HG02840 (cell line): ENCODE measurements around the gene RGL1.
"Not testable (repeated sequence)": the region's sequence is repeated elsewhere in the genome, so short reads cannot be mapped to it uniquely, and the experiment has no call there.

ENCODE experiments used
- ATAC-seq: cut with Tn5 transposase; IDR thresholded peaks from one replicate; pipeline ENCODE4 v1.9.1; 2021; ENCODE audit warnings: mild to moderate bottlenecking, moderate library complexity, moderate number of reproducible peaks; ENCODE audit not compliant: unreplicated experiment, low FRiP score

RGL1 gene

GRCh38 chr1:183804916-183805841, at the start of gene RGL1:
Gene RGL1 (plus strand): TSS chr1:183805120. CDS start chr1:183805298, 178 bp downstream.
- ATAC-seq = peak; percentile 46

DNA sequence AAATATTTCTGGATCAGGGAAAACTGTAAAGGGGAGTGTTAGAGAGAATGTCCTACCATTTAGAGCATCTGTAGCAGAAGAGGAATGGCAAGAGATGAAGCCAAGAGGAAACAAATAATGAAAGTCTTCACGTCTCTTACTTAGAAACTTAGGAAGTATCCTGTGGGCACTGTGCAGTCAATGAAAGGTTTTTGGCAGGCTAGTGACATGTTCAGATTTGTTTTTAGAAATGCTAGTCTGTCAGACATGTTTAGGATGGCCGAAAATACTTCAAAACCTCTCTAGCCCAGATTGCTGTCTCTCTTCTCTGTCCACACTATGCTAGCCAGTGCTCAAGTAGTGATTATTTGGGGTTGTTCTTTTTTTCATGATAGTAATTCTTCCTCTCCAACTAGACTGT, 48.6 kb upstream of the RGL1 start:
- no peak for ATAC-seq

- ATAC-seq = no peak
These were observed 47.9 kb upstream of the RGL1 start for GRCh38 chr1:183757061-183757460.

DNA sequence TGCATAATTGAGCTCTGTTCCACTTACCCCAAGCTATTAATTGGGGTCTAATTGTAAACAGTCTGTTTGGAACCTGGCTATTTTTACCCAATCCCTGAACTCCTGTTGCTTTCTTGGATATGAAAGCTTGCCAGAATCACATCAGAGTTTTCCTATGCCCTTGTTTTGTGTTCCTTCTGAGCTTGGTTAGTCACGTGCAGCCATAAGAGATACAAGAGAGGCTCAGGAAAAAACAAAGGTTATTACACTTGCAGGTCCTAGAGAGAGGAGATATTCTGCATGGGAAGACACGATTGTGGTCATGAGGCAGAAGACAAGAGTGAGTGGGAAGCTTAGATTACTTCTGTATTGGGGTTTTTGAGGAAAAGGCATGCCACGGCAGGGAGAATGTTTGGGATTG, 46.0 kb upstream of the RGL1 start:
- no peak for ATAC-seq

DNA sequence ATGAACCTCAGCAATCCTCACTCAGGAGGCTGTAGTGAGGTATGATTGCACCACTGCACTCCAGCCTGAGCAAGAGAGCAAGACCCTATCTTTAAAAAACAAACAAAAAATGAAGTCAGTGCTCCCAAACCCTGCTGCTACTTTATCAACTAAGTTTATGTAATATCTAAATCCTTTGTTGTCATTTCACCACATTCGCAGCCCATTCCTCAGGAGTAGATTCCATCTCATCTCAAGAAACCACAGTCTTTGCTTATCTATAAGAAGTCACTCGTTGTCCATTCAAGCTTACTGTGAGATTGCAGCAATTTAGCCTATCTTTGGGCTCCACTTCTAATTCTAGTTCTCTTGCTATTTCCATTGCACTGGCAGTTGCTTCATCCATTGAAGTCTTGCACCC, 44.3 kb upstream of the RGL1 start:
- ATAC-seq = no peak

DNA sequence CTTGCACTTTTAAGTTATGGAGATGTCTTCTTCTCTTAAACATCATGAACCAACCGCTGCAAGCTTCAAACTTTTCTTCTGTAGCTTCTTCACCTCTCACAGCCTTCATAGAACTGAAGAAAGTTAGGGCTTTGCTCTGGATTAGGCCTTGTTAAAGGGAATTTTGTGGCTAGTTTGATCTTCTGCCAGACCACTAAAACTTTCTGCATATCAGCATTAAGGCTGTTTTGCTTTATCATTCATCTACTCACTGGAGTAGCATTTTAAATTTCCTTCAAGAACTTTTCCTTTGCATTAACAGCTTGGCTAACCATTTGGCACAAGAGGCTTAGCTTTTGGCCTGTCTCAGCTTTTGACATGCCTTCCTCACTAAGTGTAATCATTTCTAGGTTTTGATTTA, 43.0 kb upstream of the RGL1 start:
- no peak for ATAC-seq

DNA sequence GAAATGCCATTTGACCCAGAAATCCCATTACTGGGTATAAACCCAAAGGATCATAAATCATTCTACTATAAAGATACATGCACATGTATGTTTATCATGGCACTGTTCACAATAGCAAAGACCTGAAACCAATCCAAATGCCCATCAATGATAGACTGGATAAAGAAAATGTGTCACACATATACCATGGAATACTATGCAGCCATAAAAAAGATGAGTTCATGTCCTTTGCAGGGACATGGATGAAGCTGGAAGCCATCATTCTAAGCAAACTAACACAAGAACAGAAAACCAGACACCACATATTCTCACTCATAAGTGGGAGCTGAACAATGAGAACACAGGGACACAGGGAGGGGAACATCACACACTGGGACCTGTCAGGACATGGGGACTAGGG, 42.1 kb upstream of the RGL1 start:
- not testable (repeated sequence) for ATAC-seq

DNA sequence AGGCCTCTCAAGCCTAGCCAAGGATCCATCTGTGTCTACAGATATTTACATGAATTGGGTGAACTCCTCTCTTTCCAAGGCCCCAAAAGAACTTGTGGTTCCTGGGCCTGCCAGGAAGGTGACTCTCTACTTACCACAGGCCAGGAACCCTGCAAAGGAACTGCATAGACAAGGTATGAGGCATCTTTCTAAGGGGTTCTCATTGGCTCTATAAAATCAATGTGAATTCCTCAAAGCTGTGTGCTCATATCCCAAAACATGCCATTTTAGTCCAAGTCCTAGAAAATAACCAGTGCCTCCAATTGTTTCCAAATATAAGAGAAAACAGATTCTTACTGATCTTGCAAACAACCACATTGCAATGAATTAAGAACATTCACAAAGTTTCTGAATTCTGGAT, 39.9 kb upstream of the RGL1 start:
- ATAC-seq = no peak

DNA sequence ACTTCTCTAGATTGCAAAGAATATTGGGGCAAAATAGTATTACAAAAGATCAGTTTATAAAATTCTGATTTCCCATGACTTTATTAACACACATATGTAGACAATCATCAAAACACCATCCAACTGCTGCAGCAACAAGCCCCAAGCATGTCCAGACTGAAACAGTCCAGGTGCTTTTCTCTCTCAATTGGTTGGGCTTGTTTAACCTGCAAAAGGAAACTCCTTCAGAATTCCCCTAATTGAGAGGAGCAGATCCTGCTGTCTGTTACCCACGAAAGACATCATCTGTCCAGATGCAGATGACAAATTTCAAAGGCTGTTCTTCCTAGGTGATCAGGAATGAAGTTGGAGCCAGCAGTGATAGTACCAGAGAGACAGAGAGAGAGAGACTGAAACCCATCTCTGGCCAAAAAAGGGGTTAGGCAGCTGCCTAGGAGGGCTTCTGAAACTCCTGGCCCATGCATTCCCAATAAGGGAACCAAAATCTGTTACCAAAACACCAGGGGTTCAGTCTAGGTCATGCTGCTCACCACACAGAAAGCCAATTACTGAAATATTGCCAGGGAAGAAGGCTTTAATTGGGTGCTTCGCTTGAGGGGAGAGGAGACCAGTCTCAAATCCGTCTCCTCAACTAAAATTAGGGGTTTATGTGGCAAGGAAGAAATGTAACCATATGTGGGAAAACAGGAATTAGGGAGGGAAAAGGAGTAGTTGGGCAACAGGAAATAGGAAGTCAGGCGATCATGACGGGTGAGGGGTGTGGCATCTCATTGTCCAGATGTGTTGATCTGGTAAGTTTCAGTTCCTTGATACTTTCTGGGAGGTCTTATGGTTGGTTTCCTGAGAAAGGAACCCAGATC, 34.7 kb upstream of the RGL1 start:
- ATAC-seq = no peak

- no peak for ATAC-seq
These were observed 34.1 kb upstream of the RGL1 start for GRCh38 chr1:183770816-183771128.

DNA sequence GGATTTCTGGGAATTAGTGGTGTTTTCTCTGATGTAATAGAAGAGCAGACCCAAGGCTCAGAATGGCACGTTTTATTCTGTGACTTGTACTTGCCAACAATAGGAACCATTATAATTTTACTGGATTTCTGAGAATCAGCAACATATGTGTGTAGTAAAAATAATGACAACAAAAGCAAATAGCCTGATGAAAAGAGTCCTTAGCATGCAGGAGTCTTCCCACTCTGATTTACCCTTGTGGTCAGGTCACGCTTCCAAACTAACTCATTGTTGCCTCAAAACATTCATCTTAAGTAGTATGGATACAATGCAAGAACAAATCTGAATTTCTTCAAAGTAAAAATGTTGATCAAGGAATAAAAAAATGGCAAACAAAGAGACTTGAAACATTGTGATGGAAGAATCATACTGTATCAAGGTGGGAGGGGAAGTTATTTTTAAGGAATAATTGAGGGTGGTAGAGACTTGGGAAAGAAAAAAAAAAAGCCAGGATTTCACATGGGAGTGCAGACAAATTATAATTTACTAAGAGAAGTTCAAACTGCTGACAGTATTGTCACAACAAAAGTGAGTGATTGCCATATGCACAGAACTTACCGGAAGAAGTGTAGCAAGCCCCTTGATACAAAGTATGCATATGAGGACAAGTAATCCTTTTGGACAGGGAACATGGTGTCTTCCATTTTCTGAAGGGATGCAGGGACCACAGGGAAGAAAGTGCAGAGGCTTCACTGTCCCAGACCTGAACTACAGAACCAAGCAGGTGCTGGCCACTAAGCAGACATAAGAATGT, 31.2 kb upstream of the RGL1 start:
- no peak for ATAC-seq

DNA sequence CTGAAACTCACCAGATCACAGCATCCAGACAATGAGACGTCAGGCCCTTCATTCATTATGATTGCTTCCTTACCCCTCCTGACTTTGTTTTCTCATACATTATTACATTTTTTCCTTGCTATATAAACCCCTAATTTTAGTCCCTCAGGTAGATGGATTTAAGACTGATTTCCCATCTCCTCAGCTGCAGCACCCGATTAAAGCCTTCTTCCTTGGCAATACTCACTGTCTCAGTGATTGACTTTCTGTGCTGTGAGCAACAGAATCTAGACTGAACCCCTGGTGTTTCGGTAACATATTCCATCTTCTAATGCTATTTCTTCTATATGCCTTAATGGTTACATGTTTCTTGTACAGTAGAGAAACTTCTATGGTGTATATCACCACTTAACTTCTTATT, 30.0 kb upstream of the RGL1 start:
- no peak for ATAC-seq

DNA sequence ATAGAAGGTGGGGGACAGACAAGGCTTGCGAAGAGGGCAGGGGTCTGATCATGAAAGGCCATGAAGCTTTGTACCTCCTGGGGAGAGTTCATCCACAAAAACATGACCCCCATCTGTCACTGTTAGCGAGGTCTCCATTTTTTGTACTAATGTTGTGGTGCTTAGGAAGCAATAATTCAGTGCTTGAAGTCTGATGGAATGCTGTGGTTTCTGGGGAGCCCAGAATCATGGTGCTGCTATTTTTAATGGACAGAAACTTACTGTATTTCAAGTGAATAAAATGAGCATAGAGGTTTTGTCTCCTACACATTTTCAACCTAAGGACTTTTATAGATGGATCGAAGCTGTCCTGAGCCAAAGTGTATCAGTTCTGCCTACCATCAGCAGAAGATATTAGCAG, 28.2 kb upstream of the RGL1 start:
- ATAC-seq = no peak

- ATAC-seq = no peak
These were observed 27.6 kb upstream of the RGL1 start for GRCh38 chr1:183777328-183777727.

DNA sequence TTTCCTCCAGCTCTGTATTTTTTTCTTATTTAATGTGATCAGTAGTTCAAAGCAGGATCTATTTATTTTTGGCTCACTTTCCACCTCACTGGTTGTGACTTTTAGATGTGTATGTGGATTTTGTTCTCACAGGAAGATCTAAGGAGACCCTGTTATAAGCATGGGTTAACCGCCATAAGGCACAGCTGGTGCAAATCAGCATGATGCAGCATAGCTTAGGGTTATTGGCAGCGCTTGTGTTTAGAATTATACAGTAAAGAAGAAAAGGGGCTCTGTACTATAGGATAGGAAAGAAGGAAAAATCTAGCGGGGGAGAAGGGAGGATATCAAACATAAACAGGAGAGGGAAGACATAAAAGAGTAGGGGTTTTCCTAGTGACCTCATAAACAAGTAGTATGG, 26.9 kb upstream of the RGL1 start:
- no peak for ATAC-seq

- ATAC-seq = no peak
These were observed 26.1 kb upstream of the RGL1 start for GRCh38 chr1:183778568-183779433.

DNA sequence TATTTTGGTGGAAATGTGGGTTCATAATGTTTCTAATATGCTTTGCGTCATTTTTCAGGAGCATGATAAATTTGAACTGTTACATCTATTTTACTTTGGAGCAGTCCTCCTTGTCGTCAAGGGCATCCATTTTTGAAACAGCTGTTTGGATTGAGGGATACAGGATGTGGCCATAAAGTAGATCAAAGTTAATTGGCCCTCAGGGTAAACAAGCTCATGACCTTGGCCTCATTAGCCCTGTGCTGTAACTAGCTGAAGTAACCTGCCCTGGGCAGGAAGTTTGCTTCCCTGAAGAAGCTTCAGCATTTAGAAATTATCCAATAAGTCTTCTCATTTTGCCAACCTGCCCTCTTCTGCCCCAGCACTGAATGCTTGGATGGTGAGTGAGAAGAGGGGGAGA, 24.8 kb upstream of the RGL1 start:
- ATAC-seq = no peak

DNA sequence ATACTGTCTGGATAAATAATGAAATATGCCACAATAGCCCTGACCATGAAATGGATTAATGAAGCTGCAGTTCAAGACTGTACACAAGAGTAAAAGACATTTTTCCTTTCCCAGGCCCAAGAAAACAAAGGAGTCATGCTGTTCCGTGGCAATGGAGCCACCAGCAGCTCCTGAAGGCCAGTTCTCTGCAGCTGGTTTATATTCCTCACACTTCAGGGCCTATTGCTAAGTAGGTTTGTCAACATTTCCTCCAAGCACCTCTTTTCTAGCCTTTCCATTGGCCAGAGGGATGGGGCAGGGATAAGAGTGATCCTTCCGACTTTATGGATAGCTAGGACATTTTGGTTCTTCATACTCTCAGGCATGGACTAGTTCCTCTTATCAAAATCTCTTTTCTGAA, 24.2 kb upstream of the RGL1 start:
- no peak for ATAC-seq

DNA sequence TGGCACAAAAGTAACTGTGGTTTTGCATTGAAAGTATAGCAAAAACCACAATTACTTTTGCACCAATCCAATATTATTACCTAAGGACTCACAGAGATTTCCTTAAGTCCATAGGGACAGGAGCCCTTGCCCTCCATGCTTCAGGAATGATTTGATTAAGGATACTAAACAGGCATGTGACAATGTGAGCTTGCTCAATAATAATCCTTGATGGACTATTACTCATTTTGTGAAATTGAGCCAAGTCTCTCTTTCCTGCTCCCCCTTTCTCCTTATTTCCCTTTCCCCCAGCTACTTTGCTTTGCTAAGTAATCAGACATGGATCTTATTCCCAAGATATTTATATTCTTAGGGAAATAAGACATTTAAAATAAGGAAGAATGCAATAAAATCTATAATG, 21.6 kb upstream of the RGL1 start:
- no peak for ATAC-seq
